HepG2 (cell line): ENCODE measurements around the gene KMT2A. TPM values are rescaled to one million over a fixed set of nuclear protein-coding genes. Genes with fewer than 3 reads are reported as not detected.

ENCODE experiments used
- CCAR2 ChIP-seq: fragments of 200-400 bp; formaldehyde crosslinking; optimal IDR thresholded peaks from 2 replicates; pipeline ENCODE3; 2018; ENCODE audit warnings: low read depth, mild to moderate bottlenecking, low read length, moderate library complexity
- CHD4 ChIP-seq: fragments of 200-600 bp; sonication (generic); IDR thresholded peaks from 2 replicates; pipeline ENCODE4 v1.7.0; 2017; ENCODE audit warnings: mild to moderate bottlenecking, low read length, borderline replicate concordance
- GTF3A ChIP-seq: sonication (generic); formaldehyde crosslinking; conservative IDR thresholded peaks from 2 replicates; pipeline ENCODE4 v1.4.0; 2020; ENCODE audit warnings: mild to moderate bottlenecking, missing genetic modification reagents
- JUN ChIP-seq: sonication (generic); formaldehyde crosslinking; IDR thresholded peaks from 2 replicates; pipeline ENCODE4 v1.4.0; 2020; ENCODE audit warnings: mild to moderate bottlenecking, missing genetic modification reagents
- KDM4B ChIP-seq: sonication (generic); formaldehyde crosslinking; IDR thresholded peaks from 2 replicates; pipeline ENCODE4 v1.4.0; 2020; ENCODE audit warnings: missing genetic modification reagents
- MLLT10 ChIP-seq: sonication (generic); formaldehyde crosslinking; IDR thresholded peaks from 2 replicates; pipeline ENCODE4 v1.4.0; 2020; ENCODE audit warnings: missing genetic modification reagents
- NAIF1 ChIP-seq: sonication (generic); formaldehyde crosslinking; IDR thresholded peaks from 2 replicates; pipeline ENCODE4 v1.5.0; 2020; ENCODE audit warnings: mild to moderate bottlenecking, missing genetic modification reagents, borderline replicate concordance
- NCOA2 ChIP-seq: sonication (generic); formaldehyde crosslinking; IDR thresholded peaks from 2 replicates; pipeline ENCODE4 v1.8.0; 2022; ENCODE audit warnings: inconsistent platforms
- NFE2L2 ChIP-seq: fragments of 150-350 bp; IDR thresholded peaks from 2 replicates; pipeline ENCODE4 v1.6.1; 2014; ENCODE audit warnings: low read length
- NR2C2 ChIP-seq: sonication (generic); formaldehyde crosslinking; IDR thresholded peaks from 2 replicates; pipeline ENCODE4 v1.4.0; 2020; ENCODE audit warnings: missing genetic modification reagents, mild to moderate bottlenecking, moderate library complexity, borderline replicate concordance
- POLR2AphosphoS5 ChIP-seq: IDR thresholded peaks from 2 replicates; pipeline ENCODE4 v1.6.1; 2012; ENCODE audit warnings: low read depth, low read length
- SPEN ChIP-seq: sonication (generic); formaldehyde crosslinking; IDR thresholded peaks from 2 replicates; pipeline ENCODE4 v1.5.1; 2020; ENCODE audit warnings: low read depth, mild to moderate bottlenecking, missing genetic modification reagents
- SRSF4 ChIP-seq: fragments of 200-400 bp; formaldehyde crosslinking; IDR thresholded peaks from one replicate; pipeline ENCODE4 v1.6.1; 2018; ENCODE audit warnings: mild to moderate bottlenecking, low read depth, low read length, moderate library complexity; ENCODE audit not compliant: poor library complexity, severe bottlenecking
- U2AF2 ChIP-seq: fragments of 200-400 bp; formaldehyde crosslinking; IDR thresholded peaks from 2 replicates; pipeline ENCODE4 v1.6.1; 2017; ENCODE audit warnings: low read depth, mild to moderate bottlenecking, low read length
- ZNF292 ChIP-seq: sonication (generic); formaldehyde crosslinking; IDR thresholded peaks from 2 replicates; pipeline ENCODE4 v1.8.1; 2022; ENCODE audit warnings: mild to moderate bottlenecking, low read depth, missing genetic modification reagents, borderline replicate concordance
- ZNF570 ChIP-seq: sonication (generic); formaldehyde crosslinking; IDR thresholded peaks from 2 replicates; pipeline ENCODE4 v1.4.0; 2020; ENCODE audit warnings: mild to moderate bottlenecking, missing genetic modification reagents, borderline replicate concordance
- ZNF781 ChIP-seq: sonication (generic); formaldehyde crosslinking; IDR thresholded peaks from 2 replicates; pipeline ENCODE4 v1.5.1; 2020; ENCODE audit warnings: borderline replicate concordance, mild to moderate bottlenecking, missing genetic modification reagents; ENCODE audit errors: not compliant biosample characterization
- polyA plus RNA-seq, 8 experiments: library from polyadenylated mRNA; depleted of rRNA in 3 of 8; stranded (reverse) in 7 of 8; unstranded in 1 of 8; fragments of >200 nt; fragmentation: Illumina TruSeq in 4 of 8; extraction: Trizol in 4 of 8; gene quantifications; 2 replicates each; pipeline versions ENCODE4 v1.2.1 to v1.2.3, GENCODE V29; 2011 to 2016; ENCODE audit warnings: low read depth in 4 of 8, missing spikeins in 1 of 8, mixed read lengths in 1 of 8; ENCODE audit not compliant: insufficient read depth in 1 of 8
- total RNA-seq, 5 experiments: library from RNA; depleted of rRNA; stranded (reverse); fragments of >200 nt; fragmentation: Illumina TruSeq; extraction: Trizol; gene quantifications; 2 replicates each; pipeline ENCODE4 v1.2.3, GENCODE V29; 2016; ENCODE audit warnings: low read depth in 1 of 5
- TF ChIP-seq, protein P1 (sequence below): sonication (generic); formaldehyde crosslinking; IDR thresholded peaks from 2 replicates; pipeline ENCODE4 v1.4.0; 2020; ENCODE audit warnings: mild to moderate bottlenecking, missing genetic modification reagents
- TF ChIP-seq, protein P2 (sequence below): sonication (generic); formaldehyde crosslinking; IDR thresholded peaks from 2 replicates; pipeline ENCODE4 v1.4.0; 2020; ENCODE audit warnings: mild to moderate bottlenecking, missing genetic modification reagents
- TF ChIP-seq, protein P3 (sequence below): sonication (generic); formaldehyde crosslinking; IDR thresholded peaks from 2 replicates; pipeline ENCODE4 v1.5.0; 2020; ENCODE audit warnings: missing genetic modification reagents, mild to moderate bottlenecking, borderline replicate concordance
- TF ChIP-seq, protein P4 (sequence below): sonication (generic); formaldehyde crosslinking; IDR thresholded peaks from 2 replicates; pipeline ENCODE4 v1.5.0; 2020; ENCODE audit warnings: mild to moderate bottlenecking, missing genetic modification reagents, borderline replicate concordance
- TF ChIP-seq, protein P5 (sequence below): sonication (generic); formaldehyde crosslinking; IDR thresholded peaks from 2 replicates; pipeline ENCODE4 v1.5.0; 2020; ENCODE audit warnings: missing genetic modification reagents

Gene KMT2A
- total and polyA plus RNA-seq, 2 of the 13 experiments (the other 11 are each of a cell fraction or from before 2014, with no cell fraction given), result 12.4 to 20.0 TPM

DNA sequence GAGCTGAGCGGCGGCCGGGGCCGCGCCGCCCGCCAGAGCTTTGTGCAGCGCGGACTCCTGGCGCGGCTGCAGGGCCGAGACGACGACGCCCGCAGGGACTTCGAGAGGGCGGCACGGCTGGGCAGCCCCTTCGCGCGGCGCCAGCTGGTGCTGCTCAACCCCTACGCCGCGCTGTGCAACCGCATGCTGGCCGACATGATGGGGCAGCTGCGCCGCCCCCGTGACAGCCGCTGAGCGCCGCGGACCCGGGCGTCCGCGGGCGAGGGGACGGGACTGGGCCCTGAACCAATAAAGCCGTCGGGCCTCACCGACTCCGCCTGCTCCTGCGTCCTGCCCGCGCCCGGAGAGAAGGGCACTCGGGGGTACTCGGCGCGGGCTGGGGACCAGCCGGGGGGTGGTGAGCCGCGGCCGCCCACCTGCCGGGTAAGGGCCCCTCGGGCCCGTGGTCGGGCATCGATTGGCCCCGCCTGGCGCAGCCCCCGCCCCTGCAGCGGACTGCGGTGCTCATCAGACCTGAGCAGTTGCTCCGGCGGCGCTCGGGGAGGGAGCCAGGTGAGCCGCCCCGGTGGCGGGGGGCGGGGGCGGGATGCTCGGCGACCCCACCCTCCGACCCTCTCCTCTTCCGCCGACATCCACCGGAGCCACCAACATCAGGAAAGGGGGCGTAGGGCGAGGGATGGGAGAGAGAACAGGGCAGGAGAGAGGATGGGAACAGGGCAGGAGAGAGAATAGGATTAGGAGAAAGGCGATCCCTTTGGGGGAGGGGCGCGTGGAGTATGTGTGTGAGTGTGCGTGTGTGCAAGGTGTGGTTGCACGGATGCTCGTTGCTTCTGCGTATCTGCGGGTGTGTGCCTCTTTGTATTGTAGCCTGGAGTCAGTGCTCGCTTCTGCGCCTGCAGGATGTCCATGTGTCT lies 94.6 kb downstream of the KMT2A start, which contains the start of gene TMEM25 (continued):
- TF ChIP-seq JUN (CRISPR knock-in tag), result no peak
- TF ChIP-seq, protein P1, sequence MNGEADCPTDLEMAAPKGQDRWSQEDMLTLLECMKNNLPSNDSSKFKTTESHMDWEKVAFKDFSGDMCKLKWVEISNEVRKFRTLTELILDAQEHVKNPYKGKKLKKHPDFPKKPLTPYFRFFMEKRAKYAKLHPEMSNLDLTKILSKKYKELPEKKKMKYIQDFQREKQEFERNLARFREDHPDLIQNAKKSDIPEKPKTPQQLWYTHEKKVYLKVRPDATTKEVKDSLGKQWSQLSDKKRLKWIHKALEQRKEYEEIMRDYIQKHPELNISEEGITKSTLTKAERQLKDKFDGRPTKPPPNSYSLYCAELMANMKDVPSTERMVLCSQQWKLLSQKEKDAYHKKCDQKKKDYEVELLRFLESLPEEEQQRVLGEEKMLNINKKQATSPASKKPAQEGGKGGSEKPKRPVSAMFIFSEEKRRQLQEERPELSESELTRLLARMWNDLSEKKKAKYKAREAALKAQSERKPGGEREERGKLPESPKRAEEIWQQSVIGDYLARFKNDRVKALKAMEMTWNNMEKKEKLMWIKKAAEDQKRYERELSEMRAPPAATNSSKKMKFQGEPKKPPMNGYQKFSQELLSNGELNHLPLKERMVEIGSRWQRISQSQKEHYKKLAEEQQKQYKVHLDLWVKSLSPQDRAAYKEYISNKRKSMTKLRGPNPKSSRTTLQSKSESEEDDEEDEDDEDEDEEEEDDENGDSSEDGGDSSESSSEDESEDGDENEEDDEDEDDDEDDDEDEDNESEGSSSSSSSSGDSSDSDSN (CRISPR knock-in tag), result peak; percentile 81; the same call in 1 of the 2 replicates
- no peak for TF ChIP-seq KDM4B (CRISPR knock-in tag)
- TF ChIP-seq, protein P2, sequence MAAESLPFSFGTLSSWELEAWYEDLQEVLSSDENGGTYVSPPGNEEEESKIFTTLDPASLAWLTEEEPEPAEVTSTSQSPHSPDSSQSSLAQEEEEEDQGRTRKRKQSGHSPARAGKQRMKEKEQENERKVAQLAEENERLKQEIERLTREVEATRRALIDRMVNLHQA (CRISPR knock-in tag), result no peak
- TF ChIP-seq NR2C2 (CRISPR knock-in tag), result peak; percentile 66; the same call in 1 of the 2 replicates
- TF ChIP-seq CCAR2, result no peak
- TF ChIP-seq ZNF292 (CRISPR knock-in tag), result no peak
- TF ChIP-seq SRSF4, result no peak
- no peak for TF ChIP-seq U2AF2
- TF ChIP-seq ZNF570 (CRISPR knock-in tag), result 0 out of 2 replicates have a peak, but pooled peaks have one; percentile 48
- TF ChIP-seq NAIF1 (CRISPR knock-in tag), result peak; percentile 36; the same call in 1 of the 2 replicates
- no peak for TF ChIP-seq NCOA2 (CRISPR knock-in tag)
- no peak for TF ChIP-seq ZNF781 (CRISPR knock-in tag)
- TF ChIP-seq, protein P3, sequence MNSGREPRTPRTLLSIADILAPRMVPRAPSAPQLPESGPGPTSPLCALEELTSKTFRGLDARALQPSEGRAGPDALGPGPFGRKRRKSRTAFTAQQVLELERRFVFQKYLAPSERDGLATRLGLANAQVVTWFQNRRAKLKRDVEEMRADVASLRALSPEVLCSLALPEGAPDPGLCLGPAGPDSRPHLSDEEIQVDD (CRISPR knock-in tag), result no peak; the same call in 1 of the 2 replicates
- TF ChIP-seq GTF3A (CRISPR knock-in tag), result no peak
- TF ChIP-seq NFE2L2, result no peak
- TF ChIP-seq, protein P4, sequence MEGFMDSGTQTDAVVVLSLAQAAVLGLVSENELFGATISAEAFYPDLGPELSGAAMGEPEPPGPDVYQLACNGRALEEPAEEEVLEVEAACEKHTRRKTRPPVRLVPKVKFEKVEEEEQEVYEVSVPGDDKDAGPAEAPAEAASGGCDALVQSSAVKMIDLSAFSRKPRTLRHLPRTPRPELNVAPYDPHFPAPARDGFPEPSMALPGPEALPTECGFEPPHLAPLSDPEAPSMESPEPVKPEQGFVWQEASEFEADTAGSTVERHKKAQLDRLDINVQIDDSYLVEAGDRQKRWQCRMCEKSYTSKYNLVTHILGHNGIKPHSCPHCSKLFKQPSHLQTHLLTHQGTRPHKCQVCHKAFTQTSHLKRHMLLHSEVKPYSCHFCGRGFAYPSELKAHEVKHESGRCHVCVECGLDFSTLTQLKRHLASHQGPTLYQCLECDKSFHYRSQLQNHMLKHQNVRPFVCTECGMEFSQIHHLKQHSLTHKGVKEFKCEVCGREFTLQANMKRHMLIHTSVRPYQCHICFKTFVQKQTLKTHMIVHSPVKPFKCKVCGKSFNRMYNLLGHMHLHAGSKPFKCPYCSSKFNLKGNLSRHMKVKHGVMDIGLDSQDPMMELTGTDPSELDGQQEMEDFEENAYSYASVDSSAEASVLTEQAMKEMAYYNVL (CRISPR knock-in tag), result no peak; the same call in 1 of the 2 replicates
- peak; percentile 40 for TF ChIP-seq SPEN (CRISPR knock-in tag)
- TF ChIP-seq, protein P5, sequence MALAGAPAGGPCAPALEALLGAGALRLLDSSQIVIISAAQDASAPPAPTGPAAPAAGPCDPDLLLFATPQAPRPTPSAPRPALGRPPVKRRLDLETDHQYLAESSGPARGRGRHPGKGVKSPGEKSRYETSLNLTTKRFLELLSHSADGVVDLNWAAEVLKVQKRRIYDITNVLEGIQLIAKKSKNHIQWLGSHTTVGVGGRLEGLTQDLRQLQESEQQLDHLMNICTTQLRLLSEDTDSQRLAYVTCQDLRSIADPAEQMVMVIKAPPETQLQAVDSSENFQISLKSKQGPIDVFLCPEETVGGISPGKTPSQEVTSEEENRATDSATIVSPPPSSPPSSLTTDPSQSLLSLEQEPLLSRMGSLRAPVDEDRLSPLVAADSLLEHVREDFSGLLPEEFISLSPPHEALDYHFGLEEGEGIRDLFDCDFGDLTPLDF (CRISPR knock-in tag), result no peak
- peak; percentile 33; the same call in 1 of the 2 replicates for TF ChIP-seq POLR2AphosphoS5
- TF ChIP-seq MLLT10 (CRISPR knock-in tag), result no peak
- TF ChIP-seq CHD4, result no peak
